GM21717 (cell line): ENCODE results near the gene MAST4.

ENCODE experiments used
- ATAC-seq: cut with Tn5 transposase; IDR thresholded peaks from one replicate; pipeline ENCODE4 v1.9.1; 2021; ENCODE audit warnings: mild to moderate bottlenecking, moderate library complexity; ENCODE audit not compliant: unreplicated experiment

Gene MAST4

DNA sequence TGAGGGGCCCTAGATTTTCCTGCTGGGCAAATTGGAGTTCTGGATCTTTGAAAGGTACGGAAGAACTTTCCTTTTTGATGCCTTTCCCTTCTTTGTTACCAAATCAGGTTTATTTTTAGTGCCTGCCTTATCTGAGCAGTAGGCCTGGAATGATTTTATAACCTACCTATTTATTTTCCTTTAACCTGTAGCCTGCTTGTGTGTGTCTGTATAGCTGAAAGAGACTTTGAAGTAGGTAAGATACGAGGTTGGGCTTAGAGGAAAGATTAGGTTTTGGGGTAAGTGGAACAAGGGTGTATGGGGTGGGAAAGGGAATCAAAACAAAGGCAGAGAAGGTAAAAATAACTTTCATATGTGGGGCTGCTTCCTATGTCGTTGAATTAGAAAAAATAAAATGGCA is 389.2 kb downstream of the MAST4 start:
- ATAC-seq: no peak

GRCh38 chr5:66986009-66986408 is 389.8 kb downstream of the MAST4 start:
- ATAC-seq: no peak

- ATAC-seq: no peak
These were observed 390.3 kb downstream of the MAST4 start for GRCh38 chr5:66986534-66986933.

GRCh38 chr5:66987126-66987525 is 390.9 kb downstream of the MAST4 start:
- ATAC-seq: no peak

- no peak for ATAC-seq
These were observed 391.3 kb downstream of the MAST4 start for GRCh38 chr5:66987540-66987939.

DNA sequence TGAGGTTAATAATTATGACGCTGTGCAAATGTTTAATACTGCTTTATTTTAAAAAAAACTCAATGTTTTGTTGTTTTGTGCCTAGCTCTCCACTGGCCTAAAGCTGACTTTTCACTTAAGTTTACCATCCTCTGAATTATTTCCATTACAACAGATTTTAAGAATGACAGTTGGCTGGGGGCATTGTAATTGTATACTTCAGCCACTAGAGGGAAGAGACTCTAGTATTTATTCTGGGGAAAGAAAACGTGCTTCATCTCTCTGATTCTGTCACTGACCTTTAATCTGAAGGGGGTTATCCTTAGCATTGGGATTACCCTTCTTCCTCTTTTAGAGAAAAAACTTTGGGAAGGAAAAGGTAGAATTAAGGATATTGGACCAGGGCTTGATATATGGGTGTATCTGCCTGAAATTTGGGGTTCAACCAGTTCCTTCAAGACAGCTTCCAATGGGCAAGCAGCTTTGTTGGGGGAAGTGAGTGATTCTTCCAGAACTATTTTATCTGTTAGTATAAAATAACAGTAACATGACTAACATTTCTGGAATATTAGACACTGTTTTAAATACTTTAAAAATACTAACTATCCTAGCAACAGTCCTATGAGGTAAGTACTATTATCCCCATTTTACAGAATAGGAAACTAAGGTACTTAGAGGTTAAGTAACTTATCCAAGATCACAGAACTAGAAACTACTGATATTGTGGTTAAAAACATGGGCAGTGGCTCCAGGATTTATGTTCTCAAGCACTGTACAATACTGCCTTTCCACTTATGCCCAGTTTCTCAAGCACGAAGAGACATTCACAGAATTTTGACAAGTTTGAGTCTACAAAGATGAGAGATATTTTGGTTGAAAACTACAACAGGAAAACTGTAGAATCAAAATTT is 392.0 kb downstream of the MAST4 start:
- no peak for ATAC-seq

DNA sequence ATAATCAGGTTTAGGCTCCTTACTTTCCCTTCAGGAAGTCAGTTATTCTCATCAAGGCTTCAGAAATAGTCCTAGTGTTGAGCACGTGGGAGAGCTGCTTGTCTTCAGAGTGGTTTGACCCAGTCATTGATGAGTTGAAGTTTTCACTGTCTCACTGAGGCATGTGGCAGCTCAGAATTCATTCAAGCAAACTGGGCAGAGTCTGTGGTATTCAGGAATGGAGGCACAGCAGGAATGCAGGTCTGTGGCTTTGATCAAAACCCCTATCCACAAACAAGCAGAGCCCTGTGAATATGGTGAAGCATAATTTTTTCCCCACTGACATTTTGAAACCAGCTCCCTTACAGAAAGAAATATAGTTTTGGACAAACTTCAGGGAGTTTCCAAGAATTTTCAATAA is 393.1 kb downstream of the MAST4 start:
- ATAC-seq: no peak

GRCh38 chr5:66989781-66990180 is 393.6 kb downstream of the MAST4 start:
- ATAC-seq: no peak

DNA sequence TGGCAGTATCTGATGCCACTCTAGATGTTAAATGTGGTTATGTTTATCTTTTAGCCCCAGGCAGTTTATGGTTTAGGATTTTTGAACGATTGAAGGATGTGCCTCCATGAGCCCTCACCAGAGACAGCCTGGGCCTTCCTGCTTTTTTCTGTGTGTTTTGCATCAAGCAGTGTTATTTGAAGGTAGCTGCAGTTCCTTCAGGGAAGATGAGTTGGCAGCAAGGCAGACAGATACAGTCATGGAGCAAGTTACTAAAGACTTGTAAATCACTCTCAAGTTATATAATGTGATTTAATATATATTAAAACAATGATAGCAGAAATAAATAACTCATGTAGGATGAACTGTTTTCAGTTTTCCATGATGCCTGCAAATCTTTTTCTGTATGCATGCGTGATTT is 395.6 kb downstream of the MAST4 start:
- ATAC-seq: no peak

DNA sequence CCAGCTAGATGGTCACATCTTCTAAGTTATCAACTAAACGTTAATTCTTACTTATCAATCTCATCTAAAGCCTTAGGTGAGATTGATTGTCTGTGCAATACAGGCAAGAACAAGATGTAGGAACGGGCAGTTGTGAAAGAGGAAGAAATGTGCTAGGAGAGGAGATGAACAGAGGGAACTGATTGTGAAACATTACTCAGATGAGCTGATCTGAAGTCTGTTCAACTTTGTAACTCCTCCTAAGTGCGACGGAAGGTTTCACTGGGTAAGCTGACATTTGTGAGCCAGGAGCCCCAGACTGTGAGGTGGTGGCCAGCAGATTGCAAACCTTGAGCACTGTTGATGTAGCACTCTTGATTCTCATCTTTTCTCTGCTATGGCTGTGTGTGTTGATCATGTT is 396.4 kb downstream of the MAST4 start:
- ATAC-seq: no peak

- no peak for ATAC-seq
These were observed 397.3 kb downstream of the MAST4 start for GRCh38 chr5:66993448-66993847.

- ATAC-seq: no peak
These were observed 397.7 kb downstream of the MAST4 start for GRCh38 chr5:66993882-66994281.

- no peak for ATAC-seq
These were observed 398.6 kb downstream of the MAST4 start for GRCh38 chr5:66994790-66995189.

DNA sequence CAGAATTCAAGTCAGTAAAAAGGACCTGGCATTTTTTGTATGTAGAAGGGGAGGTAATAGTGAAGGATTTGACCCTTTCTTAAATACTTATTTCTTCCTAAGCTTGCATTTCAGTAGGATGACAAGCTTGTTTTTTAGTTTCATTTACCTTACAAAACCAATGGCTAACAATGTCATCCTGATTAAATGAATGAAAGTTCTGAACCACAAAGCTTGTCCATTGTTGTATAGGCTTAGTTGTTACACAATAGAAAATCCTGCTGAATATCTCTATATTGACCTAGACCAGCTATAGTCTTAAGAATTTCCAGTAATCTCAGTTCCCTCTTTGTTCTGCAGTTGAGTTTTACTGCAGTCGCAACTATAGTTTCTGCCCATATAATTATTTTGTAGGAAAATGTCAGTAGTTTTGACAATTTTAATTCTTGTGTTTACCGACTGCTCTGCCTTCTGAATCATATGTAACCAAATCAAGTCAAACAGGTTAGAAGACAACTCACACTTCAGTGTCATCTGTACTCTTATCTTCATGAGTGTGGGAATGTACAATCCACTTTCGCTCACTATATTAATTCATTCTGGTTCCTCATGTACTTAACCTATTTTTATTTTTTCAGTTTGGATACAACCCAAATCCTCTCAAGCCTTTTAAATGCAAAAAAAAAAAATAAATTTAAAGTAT is 404.7 kb downstream of the MAST4 start:
- no peak for ATAC-seq

- ATAC-seq: no peak
These were observed 406.9 kb downstream of the MAST4 start for GRCh38 chr5:67002832-67003684.

GRCh38 chr5:67003685-67003934 is 407.4 kb downstream of the MAST4 start:
- ATAC-seq: no peak

- ATAC-seq: peak; percentile 86
These were observed 407.9 kb downstream of the MAST4 start for GRCh38 chr5:67003935-67004729.

DNA sequence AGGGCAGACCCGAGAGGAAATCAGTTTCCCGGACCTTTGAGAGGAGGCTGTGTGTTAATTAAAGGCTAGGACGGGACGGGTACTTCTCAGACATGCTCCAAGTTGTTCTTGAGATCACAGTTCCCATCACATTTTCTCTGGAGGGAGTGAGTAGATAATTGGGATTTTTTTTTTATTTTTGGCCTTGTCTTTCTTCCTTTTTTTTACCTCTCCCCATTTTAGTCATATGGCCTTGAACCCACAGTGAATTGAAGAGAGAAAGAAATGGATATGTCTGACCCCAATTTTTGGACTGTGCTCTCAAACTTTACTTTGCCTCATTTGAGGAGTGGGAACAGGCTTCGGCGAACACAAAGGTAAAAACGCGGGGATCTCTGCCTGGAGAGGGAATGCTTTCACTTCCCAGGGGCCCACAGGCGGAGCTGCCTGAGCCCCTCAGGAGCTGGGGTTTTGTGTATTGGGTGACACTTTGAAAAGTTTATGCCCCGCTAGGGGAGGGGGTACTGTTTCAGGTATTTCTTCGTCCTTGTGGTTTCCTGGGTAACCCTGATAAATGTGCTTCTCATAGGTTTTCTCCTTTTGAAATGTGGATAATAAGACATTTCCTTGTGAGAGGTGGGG is 408.6 kb downstream of the MAST4 start:
- ATAC-seq: no peak

DNA sequence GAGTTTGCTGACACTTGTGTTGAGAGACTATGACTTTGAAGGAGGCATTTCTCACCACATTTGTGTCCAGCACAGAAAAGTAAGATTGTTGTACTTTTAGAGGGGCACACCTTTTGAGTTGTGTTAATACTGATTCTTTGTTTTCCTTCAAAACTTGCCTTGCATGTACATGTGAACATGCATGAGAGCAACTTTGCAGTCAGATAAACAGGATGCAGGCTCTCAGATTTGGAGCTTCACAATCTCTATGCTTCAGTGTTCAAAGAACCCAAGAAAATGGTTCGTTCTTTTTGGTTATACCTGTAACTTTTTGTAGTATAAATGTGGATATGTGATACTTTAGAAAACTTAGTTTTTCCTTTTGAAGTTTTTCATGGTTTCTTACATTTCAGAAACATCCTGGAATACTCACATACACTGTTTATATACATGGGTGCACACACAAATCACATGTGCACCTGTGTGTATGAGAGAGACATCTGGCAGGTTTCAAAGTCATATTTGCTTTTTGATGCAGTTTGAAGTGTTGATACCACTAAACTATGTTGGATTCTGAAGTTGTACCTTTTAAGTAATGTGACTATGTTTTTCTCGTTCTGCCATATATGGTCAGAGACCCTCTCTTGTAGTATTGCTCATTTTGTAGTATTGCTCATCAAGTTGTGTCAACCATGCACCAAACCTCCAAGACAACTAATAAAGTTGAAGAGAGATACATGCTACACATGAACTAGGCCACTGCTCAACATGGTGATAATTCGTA is 409.7 kb downstream of the MAST4 start:
- no peak for ATAC-seq

- no peak for ATAC-seq
These were observed 410.3 kb downstream of the MAST4 start for GRCh38 chr5:67006500-67006848.
